ENCODE results near the gene FGF9. TPM values are rescaled to one million over a fixed set of nuclear protein-coding genes. Genes with fewer than 3 reads are reported as not detected.

The FGF9 gene
- polyA plus RNA-seq, 1 donor (not counting 4 experiments of a cell fraction or from before 2014, with no cell fraction given) = not detected

DNA sequence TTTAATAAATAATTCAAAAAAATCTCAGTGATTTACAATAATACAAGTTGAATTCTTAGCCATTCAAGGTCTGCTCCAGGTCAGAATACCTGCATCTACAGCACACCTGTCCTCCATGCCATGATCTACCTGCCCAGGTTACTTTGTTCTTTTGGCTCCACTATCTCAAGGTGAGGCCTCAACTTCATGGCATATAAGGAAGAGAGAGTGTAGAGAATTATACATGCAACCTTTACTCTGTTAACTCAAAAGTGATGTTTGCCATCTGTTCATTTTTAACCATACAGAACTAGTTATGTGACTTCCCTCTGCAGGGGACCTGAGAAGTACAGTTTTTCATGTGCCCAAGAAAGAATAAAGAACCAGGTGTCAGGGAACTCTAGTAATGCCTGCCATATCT is 38.7 kb upstream of the FGF9 start:
- Histone ChIP-seq H3K4me3 (ENCODE audit: control insufficient read depth in 2 of 3, extremely low read depth in 1 of 3, insufficient read depth in 2 of 3, low read depth in 1 of 3, low read length in 3 of 3) (no peak overlapping the region), H3K36me3 (ENCODE audit: control insufficient read depth in 2 of 2, extremely low read depth in 1 of 2, insufficient read depth in 2 of 2, low read length in 2 of 2) (no peaks in the 10 kb centered on the region), H3K27ac (ENCODE audit: control insufficient read depth, insufficient read depth, low read length) (no peak overlapping the region), H3K9me1 (ENCODE audit: control insufficient read depth, extremely low read depth, insufficient read depth, low read length) (no peaks in the 10 kb centered on the region), H4K20me1 (ENCODE audit: control insufficient read depth, extremely low read depth, insufficient read depth, low read length) (no peaks in the 10 kb centered on the region), H3K79me2 (ENCODE audit: control insufficient read depth, insufficient read depth, low read length) (no peaks in the 10 kb centered on the region), H3K9ac (ENCODE audit: control insufficient read depth, extremely low read depth, insufficient read depth, low read length) (no peak overlapping the region), H3K4me2 (ENCODE audit: control insufficient read depth, extremely low read depth, insufficient read depth, low read depth, low read length) (no peak overlapping the region), H3K9me3 (ENCODE audit: control insufficient read depth, low read depth, low read length) (no peaks in the 10 kb centered on the region), H3K4me1 (ENCODE audit: control insufficient read depth, extremely low read depth, insufficient read depth, low read length) (peaks cover 8% of the 10 kb centered on the region), H2AFZ (ENCODE audit: control insufficient read depth, low read length) (no peak overlapping the region), H3K27me3 (ENCODE audit: control insufficient read depth, extremely low read depth, insufficient read depth, low read length) (no peaks in the 10 kb centered on the region)
- DNase-seq (ENCODE audit: low read depth, low spot score) (no peak), FAIRE-seq (no peak)
- TF ChIP-seq, protein P1, sequence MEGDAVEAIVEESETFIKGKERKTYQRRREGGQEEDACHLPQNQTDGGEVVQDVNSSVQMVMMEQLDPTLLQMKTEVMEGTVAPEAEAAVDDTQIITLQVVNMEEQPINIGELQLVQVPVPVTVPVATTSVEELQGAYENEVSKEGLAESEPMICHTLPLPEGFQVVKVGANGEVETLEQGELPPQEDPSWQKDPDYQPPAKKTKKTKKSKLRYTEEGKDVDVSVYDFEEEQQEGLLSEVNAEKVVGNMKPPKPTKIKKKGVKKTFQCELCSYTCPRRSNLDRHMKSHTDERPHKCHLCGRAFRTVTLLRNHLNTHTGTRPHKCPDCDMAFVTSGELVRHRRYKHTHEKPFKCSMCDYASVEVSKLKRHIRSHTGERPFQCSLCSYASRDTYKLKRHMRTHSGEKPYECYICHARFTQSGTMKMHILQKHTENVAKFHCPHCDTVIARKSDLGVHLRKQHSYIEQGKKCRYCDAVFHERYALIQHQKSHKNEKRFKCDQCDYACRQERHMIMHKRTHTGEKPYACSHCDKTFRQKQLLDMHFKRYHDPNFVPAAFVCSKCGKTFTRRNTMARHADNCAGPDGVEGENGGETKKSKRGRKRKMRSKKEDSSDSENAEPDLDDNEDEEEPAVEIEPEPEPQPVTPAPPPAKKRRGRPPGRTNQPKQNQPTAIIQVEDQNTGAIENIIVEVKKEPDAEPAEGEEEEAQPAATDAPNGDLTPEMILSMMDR (optimal IDR thresholded peaks at IDR 0.05 in 1 of 3, IDR thresholded peaks at IDR 0.05 in 1 of 3, conservative IDR thresholded peaks at IDR 0.05 in 1 of 3; ENCODE audit: extremely low read depth in 1 of 3, insufficient read depth in 2 of 3, low read length in 3 of 3) = no peak
- no peak for TF ChIP-seq EZH2 (IDR thresholded peaks at IDR 0.05; ENCODE audit: low read length)
- dilution Hi-C loops (cut with MboI; ENCODE audit: extremely low pct_ligation_motif_present, low sequenced_read_pairs) = no loop called here

DNA sequence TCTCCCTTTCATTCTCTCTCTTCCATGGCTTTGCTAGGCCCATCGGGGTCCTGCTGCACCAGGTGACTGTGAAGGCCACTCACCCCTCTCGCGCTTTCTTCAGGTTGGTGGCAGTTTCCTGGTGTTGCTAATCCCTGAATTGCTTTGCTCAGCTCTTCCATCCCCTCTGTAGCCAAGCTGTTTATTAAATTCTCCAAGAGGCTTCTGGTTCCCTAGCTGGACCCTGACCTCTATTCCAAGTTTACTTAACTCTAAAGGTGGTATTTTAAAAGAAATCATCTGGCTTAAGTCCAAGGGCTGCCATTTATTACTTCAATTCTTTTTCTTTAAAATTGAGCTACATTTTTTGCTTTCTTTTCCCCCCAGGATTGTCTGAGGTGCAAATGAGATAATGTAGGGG is 34.2 kb upstream of the FGF9 start:
- TF ChIP-seq, protein P1 (optimal IDR thresholded peaks at IDR 0.05 in 1 of 3, IDR thresholded peaks at IDR 0.05 in 1 of 3, conservative IDR thresholded peaks at IDR 0.05 in 1 of 3; ENCODE audit: extremely low read depth in 1 of 3, insufficient read depth in 2 of 3, low read length in 3 of 3) = no peak
- no peak for TF ChIP-seq EZH2 (IDR thresholded peaks at IDR 0.05; ENCODE audit: low read length)
- Histone ChIP-seq H3K79me2 (ENCODE audit: control insufficient read depth, insufficient read depth, low read length) (no peaks in the 10 kb centered on the region), H3K9me3 (ENCODE audit: control insufficient read depth, low read depth, low read length) (no peaks in the 10 kb centered on the region), H3K27me3 (ENCODE audit: control insufficient read depth, extremely low read depth, insufficient read depth, low read length) (no peaks in the 10 kb centered on the region), H2AFZ (ENCODE audit: control insufficient read depth, low read length) (no peak overlapping the region), H4K20me1 (ENCODE audit: control insufficient read depth, extremely low read depth, insufficient read depth, low read length) (no peaks in the 10 kb centered on the region), H3K9me1 (ENCODE audit: control insufficient read depth, extremely low read depth, insufficient read depth, low read length) (no peaks in the 10 kb centered on the region), H3K4me2 (ENCODE audit: control insufficient read depth, extremely low read depth, insufficient read depth, low read depth, low read length) (no peak overlapping the region), H3K4me1 (ENCODE audit: control insufficient read depth, extremely low read depth, insufficient read depth, low read length) (peaks cover 30% of the 10 kb centered on the region), H3K36me3 (ENCODE audit: control insufficient read depth in 2 of 2, extremely low read depth in 1 of 2, insufficient read depth in 2 of 2, low read length in 2 of 2) (no peaks in the 10 kb centered on the region), H3K9ac (ENCODE audit: control insufficient read depth, extremely low read depth, insufficient read depth, low read length) (no peak overlapping the region), H3K27ac (ENCODE audit: control insufficient read depth, insufficient read depth, low read length) (no peak overlapping the region), H3K4me3 (ENCODE audit: control insufficient read depth in 2 of 3, extremely low read depth in 1 of 3, insufficient read depth in 2 of 3, low read depth in 1 of 3, low read length in 3 of 3) (no peak overlapping the region)
- DNase-seq (ENCODE audit: low read depth, low spot score) = no peak
- FAIRE-seq = no peak
- dilution Hi-C loops (cut with MboI; ENCODE audit: extremely low pct_ligation_motif_present, low sequenced_read_pairs) = no loop called here
